ENCODE measurements around the gene SLC49A3. TPM values are rescaled to one million over a fixed set of nuclear protein-coding genes. Genes with fewer than 3 reads are reported as not detected.

Gene SLC49A3
- total RNA-seq, 4 donors from 2014 or later = 14.9 to 27.1 (median 18.3) TPM

DNA sequence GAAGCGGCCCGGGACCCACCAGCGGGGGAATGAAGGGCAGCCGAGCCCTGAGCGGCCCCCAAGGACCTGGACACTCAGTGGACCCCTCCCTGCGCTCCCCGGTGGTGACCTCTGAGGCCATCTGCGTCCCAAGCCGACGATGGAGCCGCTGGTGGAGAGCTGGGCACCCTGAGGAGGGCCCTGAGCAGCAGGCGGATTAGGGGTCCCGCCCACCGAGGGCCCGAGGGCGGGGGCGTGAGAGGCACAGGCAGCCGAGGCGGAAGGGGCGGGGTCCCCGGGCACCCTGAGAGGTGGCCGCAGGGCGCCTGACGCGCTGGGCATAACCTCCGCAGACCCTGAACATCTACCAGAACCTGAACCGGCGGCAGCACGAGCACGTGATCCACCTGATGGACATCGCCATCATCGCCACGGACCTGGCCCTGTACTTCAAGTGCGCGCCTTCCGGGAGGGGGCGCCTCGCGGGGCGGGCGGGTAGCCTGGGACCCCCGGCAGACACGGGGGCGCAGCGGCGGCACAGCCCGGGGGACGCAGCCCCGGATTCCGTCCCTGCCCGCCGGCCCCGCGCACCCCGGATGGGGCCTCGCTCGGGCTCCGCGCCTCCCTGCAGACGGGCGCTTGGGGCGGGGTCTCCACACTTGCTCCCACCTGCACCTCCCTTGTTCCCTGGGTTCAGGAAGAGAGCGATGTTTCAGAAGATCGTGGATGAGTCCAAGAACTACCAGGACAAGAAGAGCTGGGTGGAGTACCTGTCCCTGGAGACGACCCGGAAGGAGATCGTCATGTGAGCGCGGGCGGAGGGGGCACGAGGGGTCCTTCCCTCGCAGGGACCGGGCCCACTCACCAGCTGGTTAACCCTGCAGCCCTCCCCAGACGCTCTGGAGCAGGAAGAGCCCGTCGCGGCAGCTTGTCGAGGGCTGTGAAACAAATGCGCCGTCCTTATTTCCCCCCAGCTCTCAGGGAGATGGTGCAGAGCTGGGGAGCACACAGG lies 25.2 kb downstream of the SLC49A3 start:
- Histone ChIP-seq H3K9me3 (no peaks in the 10 kb centered on the region), H3K27me3 (no peaks in the 10 kb centered on the region), H3K27ac (peak overlapping the region in 2 of 3 donors; percentile 41 to 46), H3K36me3 (no peaks in the 10 kb centered on the region), H3K4me3 (replicated peaks in 1 of 3) (peak overlapping the region; percentile 41 to 97 (median 75)), H3K4me1 (peaks cover 0 to 12% of the 10 kb centered on the region in 2 donors)
- TF ChIP-seq, protein P1, sequence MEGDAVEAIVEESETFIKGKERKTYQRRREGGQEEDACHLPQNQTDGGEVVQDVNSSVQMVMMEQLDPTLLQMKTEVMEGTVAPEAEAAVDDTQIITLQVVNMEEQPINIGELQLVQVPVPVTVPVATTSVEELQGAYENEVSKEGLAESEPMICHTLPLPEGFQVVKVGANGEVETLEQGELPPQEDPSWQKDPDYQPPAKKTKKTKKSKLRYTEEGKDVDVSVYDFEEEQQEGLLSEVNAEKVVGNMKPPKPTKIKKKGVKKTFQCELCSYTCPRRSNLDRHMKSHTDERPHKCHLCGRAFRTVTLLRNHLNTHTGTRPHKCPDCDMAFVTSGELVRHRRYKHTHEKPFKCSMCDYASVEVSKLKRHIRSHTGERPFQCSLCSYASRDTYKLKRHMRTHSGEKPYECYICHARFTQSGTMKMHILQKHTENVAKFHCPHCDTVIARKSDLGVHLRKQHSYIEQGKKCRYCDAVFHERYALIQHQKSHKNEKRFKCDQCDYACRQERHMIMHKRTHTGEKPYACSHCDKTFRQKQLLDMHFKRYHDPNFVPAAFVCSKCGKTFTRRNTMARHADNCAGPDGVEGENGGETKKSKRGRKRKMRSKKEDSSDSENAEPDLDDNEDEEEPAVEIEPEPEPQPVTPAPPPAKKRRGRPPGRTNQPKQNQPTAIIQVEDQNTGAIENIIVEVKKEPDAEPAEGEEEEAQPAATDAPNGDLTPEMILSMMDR (IDR thresholded peaks at IDR 0.05) = no peak
- peak in 1 of 2 donors; percentile 48 for TF ChIP-seq POLR2A (IDR thresholded peaks at IDR 0.05)
- peak; percentile 83 for DNase-seq
- intact Hi-C loops (cut with DNase I) = no loop called here
- 3 to 9% methylated on average over 17 to 19 of the region's 80 CpGs for WGBS, 2 donors

DNA sequence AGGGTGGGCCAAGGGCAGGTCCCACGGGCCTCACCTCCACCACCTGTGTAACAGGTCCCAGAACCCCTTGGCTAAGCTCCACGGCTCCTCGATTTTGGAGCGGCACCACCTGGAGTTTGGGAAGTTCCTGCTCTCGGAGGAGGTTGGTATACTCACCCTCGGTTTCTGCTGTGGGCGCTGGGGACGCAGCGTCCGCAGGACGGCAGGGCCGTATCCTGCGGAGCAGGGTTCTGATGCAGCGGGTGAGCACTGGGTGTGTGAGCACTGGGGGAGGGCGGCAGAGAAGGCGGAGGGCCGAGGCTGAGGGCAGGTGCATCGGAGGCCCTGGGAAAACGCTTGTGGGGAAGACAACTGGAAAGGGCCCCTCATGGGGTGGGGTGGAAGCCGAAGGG lies 25.9 kb downstream of the SLC49A3 start:
- WGBS, 2 donors = 57 to 58% methylated on average over 20 of the region's 20 CpGs
- intact Hi-C loops (cut with DNase I) = no loop called here
- no peak for DNase-seq
- peak overlapping the region in 1 of 3 donors; percentile 46 for H3K27ac ChIP-seq
- no peaks in the 10 kb centered on the region for H3K27me3 ChIP-seq
- H3K36me3 ChIP-seq = no peaks in the 10 kb centered on the region
- peak overlapping the region; percentile 41 to 97 (median 75) for H3K4me3 ChIP-seq (replicated peaks in 1 of 3)
- H3K9me3 ChIP-seq = no peaks in the 10 kb centered on the region
- H3K4me1 ChIP-seq = peaks cover 0 to 12% of the 10 kb centered on the region in 2 donors
- TF ChIP-seq, protein P1 (IDR thresholded peaks at IDR 0.05) = no peak
- TF ChIP-seq POLR2A (IDR thresholded peaks at IDR 0.05) = no peak

DNA sequence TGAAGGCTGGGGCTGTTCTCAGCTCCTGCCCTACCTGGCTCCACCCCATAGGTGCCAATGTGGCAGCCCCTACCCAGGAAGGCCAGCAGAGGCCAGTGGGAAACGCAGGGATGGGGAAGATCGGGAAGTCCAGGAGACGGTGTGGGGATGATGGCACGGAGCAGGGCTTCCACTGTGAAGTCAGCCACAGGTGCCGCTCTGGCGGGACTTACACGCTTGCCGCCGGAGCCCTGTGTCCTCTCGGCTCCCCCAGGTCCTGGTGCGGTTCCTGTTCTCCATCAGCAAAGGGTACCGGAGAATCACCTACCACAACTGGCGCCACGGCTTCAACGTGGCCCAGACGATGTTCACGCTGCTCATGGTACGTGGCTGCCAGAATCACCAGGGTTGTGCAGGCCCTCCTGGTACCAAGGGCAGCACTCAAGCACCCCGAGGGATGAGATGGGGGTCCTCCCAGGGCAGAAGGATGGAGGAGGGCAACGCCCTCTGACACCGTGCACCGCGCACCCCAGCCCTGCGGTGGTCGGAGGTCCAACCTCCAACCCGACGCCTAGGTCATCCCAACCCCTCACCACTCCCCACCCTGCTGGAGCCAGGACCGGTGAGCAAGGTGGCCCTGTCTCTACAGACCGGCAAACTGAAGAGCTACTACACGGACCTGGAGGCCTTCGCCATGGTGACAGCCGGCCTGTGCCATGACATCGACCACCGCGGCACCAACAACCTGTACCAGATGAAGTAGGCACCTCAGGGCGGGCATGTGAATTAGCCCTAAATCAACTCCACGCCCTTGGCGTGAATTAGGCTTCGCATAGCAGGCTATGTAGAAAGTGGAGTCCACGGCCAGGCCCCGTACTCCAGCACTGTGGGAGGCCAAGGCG lies 26.8 kb downstream of the SLC49A3 start:
- H3K36me3 ChIP-seq = no peaks in the 10 kb centered on the region
- H3K4me3 ChIP-seq (replicated peaks in 1 of 3) = no peak overlapping the region
- intact Hi-C loops (cut with DNase I) = no loop called here
- DNase-seq = no peak
- H3K27me3 ChIP-seq = no peaks in the 10 kb centered on the region
- H3K4me1 ChIP-seq = peaks cover 0 to 12% of the 10 kb centered on the region in 2 donors
- H3K27ac ChIP-seq = no peak overlapping the region
- TF ChIP-seq, protein P1 (IDR thresholded peaks at IDR 0.05) = no peak
- no peak for TF ChIP-seq POLR2A (IDR thresholded peaks at IDR 0.05)
- 97% methylated on average over 24 to 42 of the region's 42 CpGs for WGBS, 2 donors
- no peaks in the 10 kb centered on the region for H3K9me3 ChIP-seq

DNA sequence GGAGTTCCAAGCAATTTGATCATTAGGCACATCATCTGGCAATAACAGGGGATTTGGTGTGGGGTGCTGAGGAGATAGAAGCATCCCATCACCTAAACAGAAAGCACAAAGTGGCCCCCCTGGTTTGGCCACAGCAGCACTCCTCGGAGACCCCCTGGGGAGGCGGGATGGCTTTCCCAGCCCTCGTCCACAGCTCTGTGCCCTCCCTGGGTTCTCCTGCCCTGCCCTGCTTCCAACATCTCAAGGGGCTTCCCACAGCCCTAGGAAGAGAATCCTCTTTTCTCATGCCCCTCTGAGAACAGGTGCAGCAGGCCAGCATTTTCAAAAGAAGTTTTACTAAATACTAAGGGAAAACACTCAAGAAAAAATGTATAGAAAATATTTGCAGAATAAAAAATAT lies 27.7 kb downstream of the SLC49A3 start:
- H3K4me3 ChIP-seq (replicated peaks in 1 of 3) = no peak overlapping the region
- no peaks in the 10 kb centered on the region for H3K36me3 ChIP-seq
- H3K27me3 ChIP-seq = no peaks in the 10 kb centered on the region
- no peaks in the 10 kb centered on the region for H3K9me3 ChIP-seq
- whole genome bisulfite sequencing, 2 donors = 89 to 94% methylated on average over 3 of the region's 3 CpGs
- TF ChIP-seq POLR2A (IDR thresholded peaks at IDR 0.05) = no peak
- TF ChIP-seq, protein P1 (IDR thresholded peaks at IDR 0.05) = no peak
- intact Hi-C loops (cut with DNase I) = no loop called here
- DNase-seq = no peak
- H3K27ac ChIP-seq = no peak overlapping the region
- peaks cover 0 to 12% of the 10 kb centered on the region in 2 donors for H3K4me1 ChIP-seq
